HL-60 (cell line): ENCODE measurements around the gene MDGA2.

Experiments used
- CTCF ChIP-seq: IDR thresholded peaks from one replicate; pipeline ENCODE4 v1.5.1; 2011; ENCODE audit warnings: low read length, control low read depth, inconsistent platforms; ENCODE audit not compliant: insufficient read depth
- GABPA ChIP-seq: IDR thresholded peaks from 2 replicates; pipeline ENCODE4 v1.6.1; 2012; ENCODE audit warnings: low read depth
- POLR2AphosphoS5 ChIP-seq: IDR thresholded peaks from 2 replicates; pipeline ENCODE4 v1.6.1; 2012; ENCODE audit warnings: low read depth
- REST ChIP-seq: IDR thresholded peaks from 2 replicates; pipeline ENCODE4 v1.6.1; 2012; ENCODE audit warnings: low read depth; ENCODE audit not compliant: insufficient replicate concordance

GRCh38 chr14:47284283-47284682 lies 391.1 kb downstream of the MDGA2 start:
- TF ChIP-seq REST (no peak), POLR2AphosphoS5 (no peak), CTCF (no peak), GABPA (no peak)
